Lung (tissue), 12 donors: ENCODE measurements around the gene DCDC2C. TPM values are rescaled to one million over a fixed set of nuclear protein-coding genes. Genes with fewer than 3 reads are reported as not detected.

Source experiments
- ATAC-seq: fragments of 200-7000 bp; cut with Tn5 transposase; one replicate; pipeline ENCODE4 v1.9.1; 2020; ENCODE audit warnings: moderate number of reproducible peaks; ENCODE audit not compliant: insufficient read depth, low FRiP score
- DNase-seq, 3 donors: peaks; one replicate each; pipeline ENCODE4 v3.0.0-alpha.2; 2013 to 2017
- H3K27ac ChIP-seq, 2 donors: one replicate each; pipeline ENCODE4 v1.5.1; 2013; ENCODE audit warnings: mild to moderate bottlenecking in 2 of 2, moderate library complexity in 2 of 2, control low read depth in 1 of 2, inconsistent platforms in 1 of 2, low read depth in 1 of 2, low read length in 1 of 2
- H3K27me3 ChIP-seq, 3 donors: one replicate each; pipeline ENCODE4 v1.5.1; 2013; ENCODE audit warnings: low read length in 2 of 3; ENCODE audit not compliant: control insufficient read depth in 3 of 3, insufficient read depth in 3 of 3
- H3K36me3 ChIP-seq, 4 donors: one replicate each; pipeline ENCODE4 v1.5.1; 2013; ENCODE audit warnings: low read length in 4 of 4, mild to moderate bottlenecking in 1 of 4, moderate library complexity in 1 of 4; ENCODE audit not compliant: control insufficient read depth in 4 of 4, insufficient read depth in 4 of 4
- H3K4me1 ChIP-seq, 5 donors: one replicate each; pipeline ENCODE4 v1.5.1; 2013; ENCODE audit warnings: low read length in 5 of 5, mild to moderate bottlenecking in 2 of 5, moderate library complexity in 1 of 5; ENCODE audit not compliant: control insufficient read depth in 5 of 5, insufficient read depth in 5 of 5
- H3K4me3 ChIP-seq: one replicate; pipeline ENCODE4 v1.5.1; 2013; ENCODE audit warnings: mild to moderate bottlenecking, control low read depth, moderate library complexity
- H3K9ac ChIP-seq, 2 donors: one replicate each; pipeline ENCODE4 v1.5.1; 2013; ENCODE audit warnings: low read length in 2 of 2, control low read depth in 1 of 2; ENCODE audit not compliant: insufficient read depth in 1 of 2
- H3K9me3 ChIP-seq, 4 donors: one replicate each; pipeline ENCODE4 v1.5.1; 2013; ENCODE audit warnings: low read length in 3 of 4, mild to moderate bottlenecking in 1 of 4, moderate library complexity in 1 of 4; ENCODE audit not compliant: control insufficient read depth in 4 of 4, insufficient read depth in 3 of 4
- CTCF ChIP-seq: IDR thresholded peaks from 2 replicates; pipeline ENCODE4 v1.5.1; 2012; ENCODE audit warnings: mild to moderate bottlenecking; ENCODE audit errors: control extremely low read depth, extremely low read depth
- WGBS, 2 donors: extraction: QIAGEN DNeasy Blood & Tissue Kit; methylation state at CpG; one replicate each; pipeline ENCODE4 v1.1.7; 2013; 5-methylcytosine and 5-hydroxymethylcytosine counted together
- polyA plus RNA-seq, 2 donors: library from polyadenylated mRNA; stranded (reverse); fragments of 200-250 nt; gene quantifications; one replicate each; pipeline ENCODE4 v1.2.1, GENCODE V29; 2013
- total RNA-seq, 2 donors: library from RNA; depleted of rRNA in 1 of 2; stranded (reverse); fragments of >200 nt in 1 of 2; gene quantifications; one replicate each; pipeline ENCODE4 v1.2.1, GENCODE V29; 2014 to 2021
- donor health status: control.
- donor health status: control.
- donor health status: Bipolar disorder and iron deficiency.
- donor health status: healthy.
- donor health status: DM: yes; HTN: yes; CAD: no.

The DCDC2C gene
- total and polyA plus RNA-seq, 4 donors, result 0.37 TPM; not detected in 3

- no peaks in the 10 kb centered on the region for H3K9me3 ChIP-seq
- no peak overlapping the region for H3K9ac ChIP-seq
- no peaks in the 10 kb centered on the region for H3K27me3 ChIP-seq
- H3K27ac ChIP-seq, result no peak overlapping the region
- DNase-seq (no peak), ATAC-seq (no peak)
- no peaks in the 10 kb centered on the region for H3K36me3 ChIP-seq
- H3K4me3 ChIP-seq, result no peak overlapping the region
- peaks cover 0 to 39% (median 6%) of the 10 kb centered on the region in 5 donors for H3K4me1 ChIP-seq
- WGBS, 2 donors, result 88 to 91% methylated on average over 28 of the region's 28 CpGs
- TF ChIP-seq CTCF, result no peak
Measured at GRCh38 chr2:3655871-3656761, 47.3 kb upstream of the DCDC2C start.

DNA sequence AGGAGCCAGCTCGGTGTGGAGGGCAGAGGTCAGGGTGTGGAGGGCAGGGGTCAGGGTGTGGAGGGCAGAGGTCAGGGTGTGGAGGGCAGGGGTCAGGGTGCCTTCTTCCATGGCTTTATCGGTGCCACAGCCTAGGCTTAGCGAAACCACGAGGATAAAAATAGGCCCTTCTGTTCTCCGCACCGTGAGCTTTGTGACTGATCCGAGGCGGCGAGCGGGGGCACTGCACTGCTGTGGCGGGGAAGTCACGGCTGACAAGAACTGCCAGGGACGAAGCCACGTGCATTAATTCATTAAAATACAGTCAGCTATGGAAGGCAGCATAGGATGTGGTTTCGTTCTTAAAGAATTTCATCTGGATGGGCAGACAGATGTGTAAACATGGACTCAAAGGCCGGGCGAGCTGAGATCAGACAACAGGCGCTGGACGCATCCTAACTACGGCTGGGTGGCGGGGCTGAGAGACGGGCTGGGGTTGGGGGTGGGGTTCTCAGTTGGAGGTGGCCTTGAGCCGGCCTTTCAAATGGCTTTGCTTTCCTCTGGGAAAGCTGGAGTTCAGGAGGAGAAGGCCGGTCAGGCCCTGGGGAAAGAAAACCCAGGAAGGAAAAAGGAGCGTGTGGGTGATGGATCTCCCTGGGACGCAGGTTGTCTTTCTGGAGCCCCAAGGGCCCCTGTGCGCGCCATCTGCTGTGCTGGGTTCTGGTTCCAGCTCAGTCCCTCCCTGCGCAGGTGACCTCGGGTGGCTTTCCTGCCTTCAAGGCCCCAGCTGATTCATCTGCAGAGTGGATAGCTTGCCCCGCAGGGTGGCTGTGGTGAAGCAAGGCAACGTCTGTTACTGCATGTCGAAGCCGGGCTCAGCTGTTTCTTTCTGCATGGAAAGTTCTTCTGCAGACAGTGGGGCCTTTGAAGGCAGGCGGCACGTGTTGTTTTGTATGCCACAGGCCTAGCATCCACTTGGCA lies 46.3 kb upstream of the DCDC2C start:
- ATAC-seq, result no peak
- H3K9ac ChIP-seq, result no peak overlapping the region

DNA sequence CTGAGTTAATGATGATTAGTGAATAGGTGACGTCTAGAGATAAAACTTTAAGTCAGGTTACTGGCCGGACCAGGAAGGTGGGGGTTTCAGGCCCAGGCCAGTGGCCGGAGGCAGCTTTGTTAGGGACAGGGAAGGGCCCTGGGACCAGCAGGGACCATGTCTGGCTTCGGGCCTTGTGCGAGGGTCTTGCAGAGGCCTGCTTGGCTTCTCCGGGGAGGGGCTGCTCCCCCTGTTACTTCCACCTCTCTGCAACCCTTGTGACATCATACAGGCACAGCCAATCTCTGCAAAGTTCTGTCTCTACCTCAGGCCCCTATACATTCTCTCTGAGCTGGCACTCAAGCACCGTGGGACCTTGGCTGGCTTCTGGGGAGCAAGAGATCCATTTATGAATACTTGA lies 45.5 kb upstream of the DCDC2C start, which contains the start of gene ALLC:
Gene ALLC (plus strand): TSS at position 320 of the 400 bp plus-strand sequence. CDS start 12,958 bp downstream, outside the sequence.
- no peaks in the 10 kb centered on the region for H3K36me3 ChIP-seq
- no peak within 1 kb of the TSS for H3K4me3 ChIP-seq
- H3K4me1 ChIP-seq, result peaks cover 0 to 30% (median 6%) of the 10 kb centered on the region in 5 donors
- H3K9ac ChIP-seq, result no peak within 1 kb of the TSS
- H3K9me3 ChIP-seq, result no peaks in the 10 kb centered on the region
- H3K27ac ChIP-seq, result no peak within 1 kb of the TSS
- ATAC-seq (no peak), DNase-seq (no peak)
- WGBS, 2 donors, result 89 to 94% methylated on average over 7 of the region's 7 CpGs
- TF ChIP-seq CTCF, result no peak
- no peaks in the 10 kb centered on the region for H3K27me3 ChIP-seq

More for the DNA sequence above, 46.3 kb upstream of the DCDC2C start:
- Histone ChIP-seq H3K9me3 (no peaks in the 10 kb centered on the region), H3K36me3 (no peaks in the 10 kb centered on the region), H3K27ac (no peak overlapping the region), H3K4me1 (peaks cover 0 to 32% (median 6%) of the 10 kb centered on the region in 5 donors), H3K27me3 (no peaks in the 10 kb centered on the region), H3K4me3 (no peak overlapping the region)
- 75 to 82% methylated on average over 36 of the region's 36 CpGs for WGBS, 2 donors
- TF ChIP-seq CTCF, result no peak
- peak; percentile 52 to 66 (median 62) for DNase-seq
